Subcutaneous abdominal adipose tissue (tissue), 5 donors: Measurements from ENCODE around the gene NKAIN2.
"Not testable (repeated sequence)": the region's sequence is repeated elsewhere in the genome, so short reads cannot be mapped to it uniquely, and the experiment has no call there.

Source experiments
- H3K27ac ChIP-seq: one replicate; pipeline ENCODE4 v1.7.0; 2013; ENCODE audit warnings: low read depth, mild to moderate bottlenecking, inconsistent platforms, low read length, moderate library complexity
- H3K27me3 ChIP-seq, 5 donors: one replicate each; pipeline ENCODE4 v1.7.0; 2013; ENCODE audit warnings: low read length in 5 of 5, inconsistent platforms in 1 of 5; ENCODE audit not compliant: control insufficient read depth in 5 of 5, insufficient read depth in 4 of 5
- H3K36me3 ChIP-seq, 5 donors: one replicate each; pipeline ENCODE4 v1.7.0; 2013; ENCODE audit warnings: low read length in 5 of 5; ENCODE audit not compliant: control insufficient read depth in 5 of 5, insufficient read depth in 5 of 5
- H3K4me1 ChIP-seq, 5 donors: one replicate each; pipeline ENCODE4 v1.7.0; 2013; ENCODE audit warnings: low read length in 5 of 5, mild to moderate bottlenecking in 3 of 5, moderate library complexity in 1 of 5; ENCODE audit not compliant: control insufficient read depth in 5 of 5, insufficient read depth in 5 of 5
- H3K4me3 ChIP-seq, 5 donors: one replicate each; pipeline ENCODE4 v1.7.0; 2013; ENCODE audit warnings: low read length in 5 of 5, low read depth in 1 of 5
- H3K9ac ChIP-seq, 5 donors: one replicate each; pipeline ENCODE4 v1.7.0; 2013; ENCODE audit warnings: low read length in 5 of 5, mild to moderate bottlenecking in 4 of 5, moderate library complexity in 3 of 5
- H3K9me3 ChIP-seq, 5 donors: one replicate each; pipeline ENCODE4 v1.7.0; 2013; ENCODE audit warnings: low read length in 5 of 5; ENCODE audit not compliant: control insufficient read depth in 5 of 5
- donor health status: healthy.
- donor health status: healthy.
- donor health status: healthy.
- donor health status: healthy.
- donor health status: healthy.

The NKAIN2 gene

DNA sequence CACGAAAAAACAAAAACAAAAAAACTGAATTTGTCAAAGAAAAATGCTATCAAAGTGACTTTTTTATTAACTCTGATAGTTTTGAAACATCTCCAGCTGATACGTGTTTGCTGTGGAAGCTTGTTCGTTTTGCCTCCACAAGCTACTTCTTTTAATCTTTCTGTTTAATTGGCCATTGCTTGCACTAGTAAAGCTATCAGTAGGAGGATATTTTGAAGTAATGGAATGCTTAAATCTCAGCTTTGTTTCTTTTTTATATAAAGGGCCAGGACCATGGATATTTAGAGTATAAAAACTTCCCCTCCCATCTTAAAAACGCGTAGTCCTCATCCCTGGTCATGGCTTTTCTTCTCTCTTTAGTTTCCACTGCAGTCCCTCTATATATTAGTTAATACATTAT is 344.0 kb downstream of the NKAIN2 start:
- Histone ChIP-seq H3K9me3 (no peaks in the 10 kb centered on the region), H3K4me3 (no peak overlapping the region), H3K27ac (no peak overlapping the region), H3K27me3 (no peaks in the 10 kb centered on the region), H3K9ac (no peak overlapping the region), H3K36me3 (no peaks in the 10 kb centered on the region), H3K4me1 (no peaks in the 10 kb centered on the region)

DNA sequence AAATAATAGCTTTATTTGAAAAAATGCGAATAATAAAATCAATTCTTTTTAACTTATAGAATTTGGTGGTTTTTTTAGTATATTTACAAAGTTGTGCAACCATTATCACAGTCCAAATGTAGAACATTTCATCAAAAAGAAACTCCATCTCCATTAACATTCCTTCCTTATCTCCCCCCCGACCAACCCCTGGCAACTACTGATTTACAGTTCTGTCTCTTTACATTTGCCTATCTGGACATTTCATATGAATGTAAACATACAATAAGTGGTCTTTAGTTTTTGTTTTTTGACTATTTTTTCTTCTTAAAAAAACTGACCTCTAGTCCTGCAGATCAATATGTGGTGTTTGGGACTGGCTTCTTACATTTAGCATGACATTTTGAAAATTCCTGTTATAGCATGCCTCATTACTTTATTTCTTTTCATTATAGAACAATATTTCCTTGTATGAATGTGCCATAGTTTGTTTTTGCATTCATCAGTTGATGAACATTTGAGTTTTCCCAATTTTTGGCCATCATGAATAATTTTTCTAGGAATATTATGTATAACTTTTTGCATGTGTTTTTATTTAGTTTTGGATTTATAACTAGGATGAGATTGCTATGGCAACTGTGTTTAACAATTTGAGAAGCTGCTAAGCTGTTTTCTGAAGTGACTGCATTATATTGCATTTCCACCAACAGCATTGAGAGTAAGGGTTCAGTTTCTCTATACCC is 344.7 kb downstream of the NKAIN2 start:
- H3K27ac ChIP-seq: no peak overlapping the region
- no peak overlapping the region for H3K9ac ChIP-seq
- no peaks in the 10 kb centered on the region for H3K4me1 ChIP-seq
- H3K9me3 ChIP-seq: no peaks in the 10 kb centered on the region
- no peaks in the 10 kb centered on the region for H3K36me3 ChIP-seq
- no peaks in the 10 kb centered on the region for H3K27me3 ChIP-seq
- H3K4me3 ChIP-seq: no peak overlapping the region

DNA sequence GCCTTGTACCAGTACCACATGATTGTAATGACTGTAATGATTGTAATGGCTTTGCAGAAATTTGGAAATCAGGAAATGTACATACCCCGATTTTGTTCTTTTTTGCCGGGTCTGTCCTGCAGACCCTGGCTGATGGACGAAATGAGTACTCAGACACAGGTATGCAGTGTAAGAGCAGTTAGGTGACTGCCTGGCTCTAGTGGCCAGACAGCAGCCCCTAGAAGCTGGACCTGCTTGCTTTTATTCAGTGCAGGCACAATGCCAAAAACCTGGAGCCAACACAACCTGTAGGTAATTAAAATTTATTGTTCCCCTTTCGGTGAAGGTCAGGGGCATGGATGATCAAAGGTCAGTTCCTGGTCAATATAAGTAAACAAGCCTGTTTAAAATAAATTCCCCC is 346.0 kb downstream of the NKAIN2 start:
- Histone ChIP-seq H3K4me3 (no peak overlapping the region), H3K9ac (no peak overlapping the region), H3K9me3 (no peaks in the 10 kb centered on the region), H3K36me3 (no peaks in the 10 kb centered on the region), H3K27ac (no peak overlapping the region), H3K4me1 (no peaks in the 10 kb centered on the region), H3K27me3 (no peaks in the 10 kb centered on the region)

DNA sequence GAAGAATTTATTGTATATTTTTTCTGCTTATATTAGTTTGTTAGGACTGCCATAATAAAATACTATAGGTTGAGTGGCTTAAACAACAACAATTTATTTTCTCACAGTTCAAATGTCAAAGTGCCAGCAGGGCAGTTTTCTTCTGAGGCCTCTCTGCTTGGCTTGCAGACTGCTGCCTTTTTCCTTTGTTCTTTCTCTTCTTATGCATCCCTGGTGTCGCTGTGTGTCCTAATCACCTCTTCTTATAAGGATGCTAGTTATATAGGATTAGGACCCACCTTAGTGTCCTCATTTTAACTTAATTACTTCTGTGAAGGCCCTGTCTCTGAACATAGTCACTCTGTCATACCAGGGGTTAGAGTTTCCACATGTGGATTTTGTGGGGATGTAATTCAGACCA is 354.4 kb downstream of the NKAIN2 start:
- Histone ChIP-seq H3K36me3 (no peaks in the 10 kb centered on the region), H3K4me3 (no peak overlapping the region), H3K9me3 (no peaks in the 10 kb centered on the region), H3K4me1 (no peaks in the 10 kb centered on the region), H3K9ac (no peak overlapping the region), H3K27me3 (no peaks in the 10 kb centered on the region), H3K27ac (no peak overlapping the region)

DNA sequence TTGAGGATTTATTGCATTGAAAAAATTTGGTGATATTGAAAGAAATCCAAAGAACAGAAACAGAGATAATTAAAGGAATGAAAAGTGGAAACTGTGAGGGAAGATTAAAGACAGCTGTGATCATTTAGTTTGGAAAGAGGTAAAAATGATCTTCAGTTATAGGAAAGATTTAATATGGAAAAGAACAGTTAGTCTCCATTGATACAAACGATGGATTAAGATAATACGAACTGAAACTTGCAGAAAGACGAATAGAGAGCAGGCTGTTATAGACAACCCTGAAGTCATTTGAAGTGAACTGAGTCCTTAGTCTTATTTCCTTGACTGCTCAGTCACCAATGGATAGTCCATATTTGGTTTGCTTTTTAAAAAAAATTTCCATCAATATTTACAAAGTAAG is 360.0 kb downstream of the NKAIN2 start:
- Histone ChIP-seq H3K27me3 (no peaks in the 10 kb centered on the region), H3K9ac (no peak overlapping the region), H3K9me3 (no peaks in the 10 kb centered on the region), H3K36me3 (no peaks in the 10 kb centered on the region), H3K4me1 (no peaks in the 10 kb centered on the region), H3K27ac (no peak overlapping the region), H3K4me3 (no peak overlapping the region)

DNA sequence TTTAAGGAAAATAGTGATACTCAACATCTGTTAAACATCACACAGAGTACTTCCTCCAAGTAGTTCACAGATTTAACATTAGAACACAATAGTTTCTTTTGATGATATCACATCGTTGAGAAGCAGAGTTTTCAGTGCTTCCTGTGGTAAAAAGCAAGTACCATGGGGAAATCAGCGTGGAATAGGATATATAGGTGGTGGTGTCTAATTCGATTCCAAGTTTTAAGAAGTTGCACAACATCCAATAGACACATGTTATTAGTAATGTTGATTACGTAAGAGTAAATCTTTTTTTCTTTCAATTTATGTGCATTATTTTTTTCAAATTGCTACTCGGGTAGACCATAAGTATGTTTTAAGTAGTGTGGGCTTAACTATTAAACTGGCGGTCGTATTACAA is 360.7 kb downstream of the NKAIN2 start:
- no peaks in the 10 kb centered on the region for H3K36me3 ChIP-seq
- H3K9me3 ChIP-seq: no peaks in the 10 kb centered on the region
- H3K4me1 ChIP-seq: no peaks in the 10 kb centered on the region
- H3K9ac ChIP-seq: no peak overlapping the region
- H3K4me3 ChIP-seq: no peak overlapping the region
- H3K27ac ChIP-seq: no peak overlapping the region
- H3K27me3 ChIP-seq: no peaks in the 10 kb centered on the region

DNA sequence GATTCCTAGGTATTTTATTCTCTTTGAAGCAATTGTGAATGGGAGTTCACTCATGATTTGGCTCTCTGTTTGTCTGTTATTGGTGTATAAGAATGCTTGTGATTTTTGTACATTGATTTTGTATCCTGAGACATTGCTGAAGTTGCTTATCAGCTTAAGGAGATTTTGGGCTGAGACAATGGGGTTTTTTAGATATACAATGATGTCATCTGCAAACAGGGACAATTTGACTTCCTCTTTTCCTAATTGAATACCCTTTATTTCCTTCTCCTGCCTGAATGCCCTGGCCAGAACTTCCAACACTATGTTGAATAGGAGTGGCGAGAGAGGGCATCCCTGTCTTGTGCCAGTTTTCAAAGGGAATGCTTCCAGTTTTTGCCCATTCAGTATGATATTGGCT is 363.6 kb downstream of the NKAIN2 start:
- not testable (repeated sequence) for H3K36me3 ChIP-seq, H3K27me3 ChIP-seq, H3K9me3 ChIP-seq, H3K27ac ChIP-seq, H3K4me1 ChIP-seq, H3K4me3 ChIP-seq, H3K9ac ChIP-seq

DNA sequence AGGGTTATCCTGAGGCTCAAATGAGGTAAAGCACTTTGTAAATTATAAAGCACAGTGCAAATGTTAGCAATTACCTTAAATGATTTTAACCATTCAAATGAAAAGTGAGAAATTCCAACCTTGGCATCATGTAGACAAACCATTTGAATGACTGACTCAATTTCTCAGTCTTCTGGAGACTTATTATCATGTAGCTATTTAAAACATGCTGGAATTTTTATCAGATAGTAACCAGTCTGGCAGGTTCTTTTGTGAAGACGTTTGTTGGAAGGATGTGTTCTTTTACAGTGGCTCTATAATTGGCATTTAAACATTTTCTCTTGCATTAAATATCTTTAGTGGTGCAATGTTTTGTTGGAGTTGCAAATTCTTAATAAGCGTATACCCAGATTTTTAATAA is 386.6 kb downstream of the NKAIN2 start:
- Histone ChIP-seq H3K4me3 (no peak overlapping the region), H3K9ac (no peak overlapping the region), H3K9me3 (peaks cover 0 to 10% (median 0%) of the 10 kb centered on the region in 5 donors), H3K27ac (no peak overlapping the region), H3K27me3 (no peaks in the 10 kb centered on the region), H3K4me1 (no peaks in the 10 kb centered on the region), H3K36me3 (no peaks in the 10 kb centered on the region)

DNA sequence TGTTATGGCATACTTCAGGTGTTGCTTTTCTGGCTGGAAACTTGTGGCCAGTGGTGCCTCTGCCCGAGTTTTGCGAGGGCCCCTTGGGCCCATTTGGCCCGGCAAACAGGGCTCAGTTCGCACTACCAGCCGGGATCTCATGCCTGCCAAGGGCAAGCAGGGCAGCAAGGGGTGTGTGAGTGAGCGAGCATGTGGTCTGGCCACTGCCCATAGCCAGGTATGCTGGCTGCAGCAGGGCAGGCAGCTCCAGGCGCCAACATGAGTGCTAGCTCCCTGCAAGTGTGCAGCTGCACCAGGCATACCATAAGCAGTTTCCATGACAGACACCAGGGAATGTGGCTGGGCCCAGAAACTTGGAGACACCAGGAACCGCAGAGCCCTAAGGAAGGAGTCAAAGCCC is 389.5 kb downstream of the NKAIN2 start:
- Histone ChIP-seq H3K4me3 (no peak overlapping the region), H3K27ac (no peak overlapping the region), H3K9ac (no peak overlapping the region), H3K9me3 (peaks cover 0 to 10% (median 0%) of the 10 kb centered on the region in 5 donors), H3K36me3 (no peaks in the 10 kb centered on the region), H3K4me1 (no peaks in the 10 kb centered on the region), H3K27me3 (no peaks in the 10 kb centered on the region)

DNA sequence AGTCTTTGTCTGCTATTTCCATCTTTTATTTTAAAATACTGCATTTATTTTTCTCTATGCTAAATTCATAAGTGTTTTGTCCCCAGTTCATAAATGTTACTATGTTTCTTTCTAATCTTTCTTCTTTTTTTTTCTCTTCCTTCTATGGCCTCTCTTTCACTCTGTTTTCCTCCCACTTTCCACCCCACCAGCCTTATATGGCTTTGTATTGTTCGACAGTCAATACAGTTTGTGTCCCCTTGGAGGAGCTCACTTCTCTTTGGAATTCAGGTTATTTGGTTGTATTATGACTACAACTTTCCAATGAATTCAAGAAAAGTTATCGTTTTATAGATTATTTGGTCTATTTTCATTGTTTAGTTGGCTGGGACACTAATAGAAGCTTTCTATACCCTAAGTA is 393.5 kb downstream of the NKAIN2 start:
- H3K9me3 ChIP-seq: peaks cover 0 to 10% (median 0%) of the 10 kb centered on the region in 5 donors
- no peaks in the 10 kb centered on the region for H3K4me1 ChIP-seq
- H3K9ac ChIP-seq: no peak overlapping the region
- H3K36me3 ChIP-seq: no peaks in the 10 kb centered on the region
- no peak overlapping the region for H3K4me3 ChIP-seq
- H3K27me3 ChIP-seq: no peaks in the 10 kb centered on the region
- no peak overlapping the region for H3K27ac ChIP-seq

DNA sequence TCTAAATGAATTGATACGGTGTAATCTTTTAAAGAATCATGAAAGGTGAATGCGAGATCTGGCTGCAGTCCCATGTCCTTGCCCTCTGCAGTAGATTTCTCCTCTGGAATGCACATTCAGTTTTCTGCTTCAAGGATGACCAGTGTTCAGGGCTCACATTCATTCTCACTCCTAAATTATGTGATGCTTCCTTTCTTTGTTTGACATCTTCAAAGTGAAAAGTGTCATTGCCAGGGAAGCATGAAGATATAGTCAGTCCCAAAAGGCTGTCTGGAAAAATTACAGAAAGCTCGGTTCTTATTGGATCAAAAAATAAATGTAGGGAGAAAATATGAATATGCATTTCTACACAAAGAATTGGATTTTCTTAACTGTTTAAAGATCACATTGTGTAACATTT is 395.6 kb downstream of the NKAIN2 start:
- no peaks in the 10 kb centered on the region for H3K9me3 ChIP-seq
- no peaks in the 10 kb centered on the region for H3K36me3 ChIP-seq
- H3K4me3 ChIP-seq: no peak overlapping the region
- no peak overlapping the region for H3K9ac ChIP-seq
- no peaks in the 10 kb centered on the region for H3K4me1 ChIP-seq
- no peaks in the 10 kb centered on the region for H3K27me3 ChIP-seq
- H3K27ac ChIP-seq: no peak overlapping the region
